NOMO-1 (cell line): ENCODE measurements around the gene ELL2.
A peak's percentile ranks its signal among the peaks of the same experiment; 100 is the strongest.

Source experiments
- DNase-seq, 2 experiments: peaks; one replicate each; lab custom pipeline; 2025; ENCODE audit not compliant: unreplicated experiment in 2 of 2; lab: John Stamatoyannopoulos, UW

The ELL2 gene

GRCh38 chr5:95984287-95984938, 22.8 kb upstream of the ELL2 start:
- DNase-seq = no peak

DNA sequence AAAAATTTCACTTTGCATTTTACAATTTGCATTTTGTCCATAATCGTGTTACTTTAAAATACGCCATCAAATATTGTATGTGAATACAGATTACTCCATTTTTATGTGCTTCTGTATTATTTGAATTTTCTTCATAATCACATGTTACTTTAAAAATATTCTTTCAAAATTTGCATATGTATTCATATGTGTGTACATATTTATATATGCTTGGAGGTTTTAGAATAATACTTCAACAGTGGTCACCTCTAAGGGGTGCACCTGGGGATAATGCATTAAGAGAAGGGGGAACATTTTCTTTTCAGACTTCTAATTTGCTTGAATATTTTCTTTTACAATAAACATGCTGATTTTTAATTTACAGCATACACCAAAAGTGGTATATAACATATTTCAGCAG, 21.9 kb upstream of the ELL2 start:
- no peak for DNase-seq

- no peak for DNase-seq
These were observed 21.4 kb upstream of the ELL2 start for GRCh38 chr5:95983080-95983479.

- DNase-seq = no peak
These were observed 15.0 kb upstream of the ELL2 start for GRCh38 chr5:95976606-95977005.

- DNase-seq = no peak
These were observed 14.1 kb upstream of the ELL2 start for GRCh38 chr5:95975703-95976102.

DNA sequence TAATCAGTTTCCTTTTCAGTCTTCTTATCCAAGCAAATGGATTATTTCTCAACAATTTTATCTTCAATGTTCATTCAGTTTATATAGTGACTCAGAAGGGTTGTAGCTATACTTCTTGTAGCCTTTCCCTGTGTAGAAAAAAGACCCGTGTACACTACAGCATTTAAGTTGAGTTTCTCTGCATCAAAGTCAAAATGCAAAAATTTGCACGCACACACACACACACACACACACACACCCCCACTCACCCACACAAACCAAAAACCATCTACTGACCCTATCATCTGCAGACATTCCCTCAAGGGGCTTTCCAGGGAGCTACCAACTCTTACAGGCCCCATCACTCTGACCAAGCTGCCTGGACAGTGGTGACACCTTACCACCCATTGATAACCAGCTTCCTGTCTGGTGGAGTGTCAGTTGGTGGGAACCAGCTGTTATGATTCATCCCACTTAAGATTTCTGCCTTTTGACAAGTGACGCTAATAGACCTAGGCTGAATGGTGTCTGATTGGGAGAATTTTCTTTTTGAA, 12.2 kb upstream of the ELL2 start:
- DNase-seq = peak; percentile 60 to 81

- no peak for DNase-seq
These were observed 10.5 kb upstream of the ELL2 start for GRCh38 chr5:95972196-95972595.

DNA sequence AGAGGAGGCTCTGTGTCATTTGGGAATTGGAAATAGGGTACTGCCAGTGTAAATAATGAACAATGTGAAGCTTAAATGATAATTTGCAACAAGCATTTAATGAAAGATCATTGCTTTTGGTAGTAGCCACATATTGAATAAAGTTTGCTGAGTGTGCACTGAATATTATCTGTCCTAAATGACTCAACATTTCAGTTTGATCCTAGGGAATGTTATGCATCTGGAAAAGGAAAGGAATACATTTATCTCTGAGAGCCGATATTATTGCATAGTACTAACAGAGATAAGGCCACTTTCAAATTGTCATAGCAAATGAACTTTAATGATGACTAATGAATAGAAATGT, 8.7 kb upstream of the ELL2 start:
- DNase-seq = no peak

DNA sequence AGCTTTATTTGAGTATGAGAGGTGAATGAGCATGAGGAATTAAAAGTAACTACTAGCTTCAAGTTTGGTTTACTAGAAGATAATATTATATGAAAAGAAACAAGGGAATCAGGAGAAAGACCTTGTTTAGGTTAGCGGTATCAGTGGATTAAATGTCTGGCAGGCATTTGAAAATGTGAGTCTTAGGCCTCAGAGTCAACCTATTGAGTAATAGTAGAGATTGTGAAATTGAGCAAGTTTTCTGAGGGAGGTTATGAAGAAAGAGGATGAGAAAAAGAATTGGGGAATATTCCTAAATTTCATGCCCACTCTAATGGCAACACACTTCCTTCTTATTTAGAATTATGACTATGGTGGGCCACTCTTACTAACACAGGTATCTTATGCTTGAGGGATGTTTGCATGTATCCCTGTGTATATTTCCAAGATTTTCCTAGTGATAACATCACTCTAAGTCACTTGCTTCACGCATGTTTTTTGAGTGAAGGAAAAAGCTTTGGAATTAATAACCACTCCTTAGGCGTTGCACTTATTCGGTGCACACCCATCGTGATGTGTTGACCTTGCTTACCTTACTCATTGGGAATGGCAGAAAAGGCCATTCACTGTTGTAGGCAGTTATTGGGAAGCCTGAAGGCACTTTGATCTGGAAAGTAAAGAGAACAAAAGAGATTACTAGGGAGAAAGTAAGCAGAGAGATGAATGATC, 8.2 kb upstream of the ELL2 start:
- DNase-seq = peak; percentile 57 to 69

DNA sequence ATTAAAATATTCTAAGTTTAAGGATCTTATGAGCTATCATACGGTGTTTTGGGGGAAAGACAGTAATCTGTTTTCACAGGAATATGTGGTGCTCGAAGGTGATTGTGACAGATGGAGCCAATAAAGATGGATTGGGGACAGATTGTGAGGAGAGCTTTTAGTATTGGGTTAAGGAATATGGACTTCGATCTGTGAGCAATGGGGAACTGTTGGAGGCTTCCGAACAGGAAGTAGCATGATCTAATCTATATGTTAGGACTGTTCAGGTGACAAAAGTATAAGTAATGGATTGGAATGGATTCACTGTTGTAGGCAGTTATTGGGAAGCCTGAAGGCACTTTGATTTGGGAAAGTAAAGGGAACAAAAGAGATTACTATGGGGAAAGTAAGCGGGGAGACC, 7.4 kb upstream of the ELL2 start:
- no peak for DNase-seq

DNA sequence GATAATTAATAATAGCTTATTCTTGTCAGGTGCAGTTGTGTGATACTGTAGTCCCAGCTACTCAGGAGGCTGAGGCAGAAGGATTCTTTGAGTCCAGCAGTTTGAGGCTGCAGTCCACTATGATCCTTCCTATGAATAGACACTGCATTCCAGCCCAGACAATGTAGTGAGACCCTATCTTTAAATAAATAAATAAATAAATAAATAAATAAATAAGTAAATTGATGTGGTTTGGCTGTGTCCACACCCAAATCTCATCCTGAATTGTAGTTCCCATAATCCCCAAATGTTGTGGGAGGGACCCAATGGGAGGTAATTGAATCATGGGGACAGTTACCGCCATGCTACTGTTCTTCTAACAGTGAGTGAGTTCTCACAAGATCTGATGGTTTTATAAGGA, 5.6 kb upstream of the ELL2 start:
- no peak for DNase-seq

DNA sequence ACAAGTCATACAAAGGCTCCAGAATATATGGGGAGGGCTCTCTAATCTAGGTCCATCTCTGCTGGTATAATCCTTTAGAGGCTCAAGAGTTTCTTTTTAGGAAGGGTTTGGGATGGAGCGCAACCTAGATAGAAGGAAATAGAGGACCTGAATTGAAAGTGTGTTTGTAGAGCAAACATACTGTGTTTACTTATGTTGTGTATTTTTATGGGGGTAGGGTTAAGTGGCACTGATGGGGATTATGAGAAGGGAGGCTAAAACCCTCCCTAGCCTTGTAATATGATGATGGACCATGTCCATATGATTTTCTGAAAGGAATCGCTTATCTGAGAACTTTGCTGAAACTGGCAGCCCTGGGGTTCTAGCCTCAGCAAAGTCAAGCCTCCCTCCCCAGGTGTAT, 4.4 kb upstream of the ELL2 start:
- no peak for DNase-seq

DNA sequence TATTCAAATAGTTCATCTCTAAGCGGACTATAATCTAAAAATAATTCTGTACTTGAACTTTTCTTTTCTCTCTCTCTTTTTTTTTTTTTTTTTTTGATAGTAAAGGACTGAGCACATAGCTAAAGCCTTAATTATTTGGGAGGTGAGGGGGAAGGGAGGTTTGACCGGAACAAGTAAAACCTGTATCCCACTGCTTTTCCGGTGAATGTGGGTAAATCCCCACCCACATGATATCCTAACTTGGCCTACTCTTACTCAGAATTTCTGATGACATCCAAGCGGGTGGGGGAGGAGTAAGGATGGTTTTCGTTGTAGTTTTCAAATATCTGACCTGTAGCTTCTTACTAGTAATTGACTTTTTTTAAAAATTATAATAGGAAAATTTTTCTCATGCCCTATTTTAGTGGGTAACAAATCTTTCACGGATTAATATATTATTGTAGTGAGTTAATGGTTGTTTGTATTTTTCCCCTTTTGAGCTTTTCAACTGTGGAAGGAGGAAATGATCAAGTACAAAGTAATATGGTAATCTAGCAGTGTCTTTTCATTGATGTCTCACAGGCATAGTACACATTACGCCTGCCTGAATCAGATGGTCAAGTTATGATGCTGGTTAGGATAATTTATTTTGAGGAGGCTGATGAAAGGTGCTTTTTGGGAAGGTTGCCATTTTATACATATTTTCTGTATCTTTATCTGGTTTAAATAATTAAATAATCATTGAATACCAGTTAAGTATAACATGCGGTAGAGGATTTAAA, 2.2 kb upstream of the ELL2 start:
- DNase-seq = no peak

DNA sequence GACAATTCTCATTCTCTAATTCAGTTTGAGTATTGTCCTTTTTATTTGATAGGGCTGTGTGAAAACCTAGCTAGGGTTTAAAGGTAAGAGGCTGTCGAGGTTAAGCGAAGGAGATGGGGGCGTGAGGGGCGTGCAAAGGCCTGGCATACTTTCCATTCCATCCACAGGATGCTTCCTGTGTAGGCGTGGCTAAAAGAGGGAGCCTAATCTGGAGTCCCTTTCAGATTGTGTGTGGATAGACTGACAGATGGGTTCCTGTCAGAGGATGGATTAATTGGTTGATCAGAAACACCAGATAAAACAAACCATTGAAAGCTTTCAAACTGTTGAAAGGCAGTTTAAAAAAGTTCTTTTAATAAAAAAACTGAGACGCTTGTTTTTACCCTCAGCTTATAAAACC, 1.1 kb upstream of the ELL2 start:
- no peak for DNase-seq

GRCh38 chr5:95962475-95962773, 773 bp upstream of the ELL2 start:
- no peak for DNase-seq

DNA sequence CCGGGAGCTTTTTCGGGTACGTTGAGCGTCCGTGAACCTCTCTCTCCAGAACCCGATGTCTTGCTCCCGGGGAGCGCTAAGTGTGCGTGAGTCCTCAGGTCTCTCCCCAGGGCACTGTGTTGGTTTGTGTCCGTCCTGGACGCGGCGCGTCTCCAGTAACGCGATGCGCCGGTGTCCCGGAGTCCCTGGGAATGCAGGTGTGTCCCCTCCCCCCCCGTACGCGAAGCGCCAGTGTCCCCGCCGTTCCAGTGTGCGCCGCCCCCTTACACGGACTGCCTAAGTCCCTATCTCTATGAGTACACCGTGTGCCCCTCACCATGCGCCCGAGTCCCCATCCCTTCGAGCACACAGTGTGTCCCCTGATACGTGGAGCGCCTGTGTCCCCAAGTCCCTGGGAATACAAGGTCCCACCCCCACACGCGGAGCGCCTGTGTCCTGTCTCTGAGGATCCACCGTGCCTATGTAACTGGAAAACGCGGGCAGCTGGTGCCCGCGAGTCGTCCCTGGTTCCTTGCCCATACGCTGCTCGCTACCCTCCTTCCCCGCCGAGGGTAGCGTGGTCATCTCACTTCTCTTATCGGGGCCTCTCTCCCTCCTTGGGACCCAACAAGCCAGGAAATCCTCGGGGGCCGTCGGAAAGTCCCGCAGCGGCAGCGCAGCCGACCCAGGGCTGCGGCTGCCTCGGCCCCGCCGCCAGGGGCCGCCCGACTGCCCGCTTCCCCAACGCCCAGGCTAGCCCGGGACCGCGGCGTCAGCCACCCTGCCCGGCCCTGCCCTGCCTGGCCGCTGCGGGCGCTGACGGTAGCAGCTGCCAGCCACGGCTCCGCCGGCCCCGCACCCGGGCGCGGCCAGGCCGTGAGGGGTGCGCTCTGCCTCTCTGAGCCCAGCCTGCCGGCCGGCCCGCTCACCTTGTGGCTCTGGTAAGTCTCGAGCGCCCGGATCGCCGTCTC, 709 bp downstream of the ELL2 start:
- DNase-seq = peak; percentile 72 to 91

GRCh38 chr5:95959888-95960666, 1.6 kb downstream of the ELL2 start:
- peak in 1 of 2 experiments; percentile 63 for DNase-seq

- DNase-seq = no peak
These were observed 2.4 kb downstream of the ELL2 start for GRCh38 chr5:95959051-95959887.

GRCh38 chr5:95958310-95959014, 3.2 kb downstream of the ELL2 start:
- no peak for DNase-seq
